DND-41 (cell line): ENCODE results near the gene TMEM117.

ENCODE experiments used
- EZH2 ChIP-seq: IDR thresholded peaks from 3 replicates; pipeline ENCODE4 v1.6.1; 2012; ENCODE audit warnings: borderline replicate concordance, low read depth, mild to moderate bottlenecking, moderate library complexity, low read length, inconsistent platforms; ENCODE audit not compliant: severe bottlenecking
- TF ChIP-seq, protein P1 (sequence below): IDR thresholded peaks from 2 replicates; pipeline ENCODE4 v1.5.1; 2012; ENCODE audit warnings: borderline replicate concordance, low read length, moderate library complexity, mild to moderate bottlenecking; ENCODE audit not compliant: poor library complexity, severe bottlenecking; ENCODE audit errors: extremely low read depth

DNA sequence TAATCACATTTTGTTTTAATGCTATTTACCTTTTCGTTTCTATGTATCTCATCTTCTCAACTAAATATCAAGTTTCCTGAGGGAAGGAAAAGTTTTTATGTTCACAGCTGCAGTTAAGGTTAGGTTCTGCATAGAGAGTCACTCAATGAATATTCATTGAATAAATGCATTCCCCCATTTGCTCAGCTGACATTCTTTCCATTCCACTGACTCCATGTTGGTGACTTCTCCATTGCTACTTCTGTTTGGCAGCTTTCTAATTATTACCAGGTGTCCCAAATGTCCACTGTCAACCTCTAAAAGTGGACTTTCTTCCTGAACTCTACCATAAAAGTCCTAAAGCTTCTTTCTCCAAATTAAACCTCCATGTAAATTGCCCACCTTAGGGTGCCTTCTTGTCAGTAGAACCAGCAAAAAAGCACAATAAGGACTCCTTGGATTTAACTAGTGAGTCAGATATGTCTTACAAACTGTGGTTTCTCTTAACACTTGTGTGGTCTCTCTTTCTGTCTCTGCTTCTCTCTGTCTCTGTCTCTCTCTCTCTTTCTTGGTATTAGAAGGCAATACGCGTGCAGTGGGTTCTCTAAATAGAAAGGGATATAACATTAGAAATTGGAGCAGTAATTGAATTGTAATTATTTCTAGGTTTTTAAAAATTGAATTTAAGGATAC lies 85.9 kb downstream of the TMEM117 start:
- TF ChIP-seq, protein P1, sequence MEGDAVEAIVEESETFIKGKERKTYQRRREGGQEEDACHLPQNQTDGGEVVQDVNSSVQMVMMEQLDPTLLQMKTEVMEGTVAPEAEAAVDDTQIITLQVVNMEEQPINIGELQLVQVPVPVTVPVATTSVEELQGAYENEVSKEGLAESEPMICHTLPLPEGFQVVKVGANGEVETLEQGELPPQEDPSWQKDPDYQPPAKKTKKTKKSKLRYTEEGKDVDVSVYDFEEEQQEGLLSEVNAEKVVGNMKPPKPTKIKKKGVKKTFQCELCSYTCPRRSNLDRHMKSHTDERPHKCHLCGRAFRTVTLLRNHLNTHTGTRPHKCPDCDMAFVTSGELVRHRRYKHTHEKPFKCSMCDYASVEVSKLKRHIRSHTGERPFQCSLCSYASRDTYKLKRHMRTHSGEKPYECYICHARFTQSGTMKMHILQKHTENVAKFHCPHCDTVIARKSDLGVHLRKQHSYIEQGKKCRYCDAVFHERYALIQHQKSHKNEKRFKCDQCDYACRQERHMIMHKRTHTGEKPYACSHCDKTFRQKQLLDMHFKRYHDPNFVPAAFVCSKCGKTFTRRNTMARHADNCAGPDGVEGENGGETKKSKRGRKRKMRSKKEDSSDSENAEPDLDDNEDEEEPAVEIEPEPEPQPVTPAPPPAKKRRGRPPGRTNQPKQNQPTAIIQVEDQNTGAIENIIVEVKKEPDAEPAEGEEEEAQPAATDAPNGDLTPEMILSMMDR: no peak
- no peak for TF ChIP-seq EZH2
